Keratinocyte (primary cell): Measurements from ENCODE around the gene RTKN2. TPM values are rescaled to one million over a fixed set of nuclear protein-coding genes. Genes with fewer than 3 reads are reported as not detected.

Source experiments
- DNase-seq: peaks from one replicate; pipeline ENCODE4 v3.0.0-alpha.2; 2011; ENCODE audit warnings: low read depth, missing footprints, low spot score
- FAIRE-seq: peaks from 2 replicates; lab custom pipeline; 2011; peaks lifted over from hg19 to GRCh38; lab: Jason Lieb, UNC
- H2AFZ ChIP-seq: 2 replicates; pipeline ENCODE4 v1.6.0; 2012; ENCODE audit warnings: low read length, control low read depth, inconsistent platforms; ENCODE audit not compliant: control insufficient read depth
- H3K27ac ChIP-seq: 2 replicates; pipeline ENCODE4 v1.5.1; 2011; ENCODE audit warnings: low read length; ENCODE audit not compliant: control insufficient read depth, insufficient read depth
- H3K27me3 ChIP-seq: 3 replicates; pipeline ENCODE4 v1.6.0; 2011; ENCODE audit warnings: low read length; ENCODE audit not compliant: control insufficient read depth, insufficient read depth; ENCODE audit errors: extremely low read depth
- H3K36me3 ChIP-seq, 2 experiments: 2 replicates in 1 of 2; 3 replicates in 1 of 2; pipeline ENCODE4 v1.5.1; 2011; ENCODE audit warnings: low read length in 2 of 2, mild to moderate bottlenecking in 1 of 2; ENCODE audit not compliant: control insufficient read depth in 2 of 2, insufficient read depth in 2 of 2; ENCODE audit errors: extremely low read depth in 1 of 2
- H3K4me1 ChIP-seq: 3 replicates; pipeline ENCODE4 v1.5.1; 2011; ENCODE audit warnings: low read length; ENCODE audit not compliant: control insufficient read depth, insufficient read depth; ENCODE audit errors: extremely low read depth
- H3K4me2 ChIP-seq: 3 replicates; pipeline ENCODE4 v1.6.0; 2011; ENCODE audit warnings: low read depth, low read length; ENCODE audit not compliant: control insufficient read depth, insufficient read depth; ENCODE audit errors: extremely low read depth
- H3K4me3 ChIP-seq, 3 experiments: fragments of 200-600 bp in 1 of 3; sonication (generic) in 1 of 3; 2 replicates in 2 of 3; 3 replicates in 1 of 3; pipeline ENCODE4 v1.5.1; 2011 to 2016; ENCODE audit warnings: low read length in 3 of 3, mild to moderate bottlenecking in 3 of 3, control low read depth in 2 of 3, inconsistent platforms in 1 of 3, low read depth in 1 of 3, mixed read lengths in 1 of 3, mixed run types in 1 of 3, moderate library complexity in 1 of 3; ENCODE audit not compliant: control insufficient read depth in 2 of 3, insufficient read depth in 2 of 3; ENCODE audit errors: extremely low read depth in 1 of 3
- H3K79me2 ChIP-seq: 2 replicates; pipeline ENCODE4 v1.6.0; 2012; ENCODE audit warnings: low read length; ENCODE audit not compliant: control insufficient read depth, insufficient read depth
- H3K9ac ChIP-seq: 3 replicates; pipeline ENCODE4 v1.6.0; 2011; ENCODE audit warnings: low read length; ENCODE audit not compliant: control insufficient read depth, insufficient read depth; ENCODE audit errors: extremely low read depth
- H3K9me1 ChIP-seq: 3 replicates; pipeline ENCODE4 v1.6.0; 2011; ENCODE audit warnings: low read length; ENCODE audit not compliant: control insufficient read depth, insufficient read depth; ENCODE audit errors: extremely low read depth
- H3K9me3 ChIP-seq: 2 replicates; pipeline ENCODE4 v1.5.1; 2012; ENCODE audit warnings: low read depth, low read length; ENCODE audit not compliant: control insufficient read depth
- H4K20me1 ChIP-seq: 3 replicates; pipeline ENCODE4 v1.6.0; 2011; ENCODE audit warnings: low read length; ENCODE audit not compliant: control insufficient read depth, insufficient read depth; ENCODE audit errors: extremely low read depth
- EZH2 ChIP-seq: IDR thresholded peaks from one replicate; pipeline ENCODE4 v1.6.1; 2012; ENCODE audit warnings: inconsistent platforms, mild to moderate bottlenecking, low read length, moderate library complexity
- dilution Hi-C: fragments of 300-500 bp; cut with MboI; formaldehyde crosslinking; loops from one replicate; pipeline ENCODE4 v1.7.0; 2020; ENCODE audit warnings: low sequenced_read_pairs; ENCODE audit not compliant: extremely low pct_ligation_motif_present
- polyA plus RNA-seq, 5 experiments: library from polyadenylated mRNA; depleted of rRNA in 3 of 5; stranded (reverse) in 3 of 5; stranded (forward) in 1 of 5; unstranded in 1 of 5; fragments of >200 nt; gene quantifications; 1 replicate in 1 of 5; 2 replicates in 3 of 5; 3 replicates in 1 of 5; pipeline versions ENCODE4 v1.2.1 to v1.2.3, GENCODE V29; 2011 to 2012; ENCODE audit warnings: missing spikeins in 2 of 5, low read depth in 1 of 5, low replicate concordance in 1 of 5
- TF ChIP-seq, protein P1 (sequence below), 3 experiments: IDR thresholded peaks in 1 of 3; conservative IDR thresholded peaks in 1 of 3; optimal IDR thresholded peaks in 1 of 3; 2 replicates in 2 of 3; 3 replicates in 1 of 3; pipeline versions ENCODE3 to v1.5.1; 2011; ENCODE audit warnings: low read length in 3 of 3, mild to moderate bottlenecking in 3 of 3, moderate library complexity in 2 of 3, control low read depth in 1 of 3, inconsistent platforms in 1 of 3; ENCODE audit not compliant: insufficient read depth in 2 of 3; ENCODE audit errors: extremely low read depth in 1 of 3

The RTKN2 gene
- polyA plus RNA-seq, 1 donor (not counting 4 experiments of a cell fraction or from before 2014, with no cell fraction given), result 3.2 TPM

- no peaks in the 10 kb centered on the region for H3K79me2 ChIP-seq
- FAIRE-seq (peak; percentile 100), DNase-seq (peak; percentile 89)
- H3K4me2 ChIP-seq, result no peak overlapping the region
- TF ChIP-seq, protein P1, sequence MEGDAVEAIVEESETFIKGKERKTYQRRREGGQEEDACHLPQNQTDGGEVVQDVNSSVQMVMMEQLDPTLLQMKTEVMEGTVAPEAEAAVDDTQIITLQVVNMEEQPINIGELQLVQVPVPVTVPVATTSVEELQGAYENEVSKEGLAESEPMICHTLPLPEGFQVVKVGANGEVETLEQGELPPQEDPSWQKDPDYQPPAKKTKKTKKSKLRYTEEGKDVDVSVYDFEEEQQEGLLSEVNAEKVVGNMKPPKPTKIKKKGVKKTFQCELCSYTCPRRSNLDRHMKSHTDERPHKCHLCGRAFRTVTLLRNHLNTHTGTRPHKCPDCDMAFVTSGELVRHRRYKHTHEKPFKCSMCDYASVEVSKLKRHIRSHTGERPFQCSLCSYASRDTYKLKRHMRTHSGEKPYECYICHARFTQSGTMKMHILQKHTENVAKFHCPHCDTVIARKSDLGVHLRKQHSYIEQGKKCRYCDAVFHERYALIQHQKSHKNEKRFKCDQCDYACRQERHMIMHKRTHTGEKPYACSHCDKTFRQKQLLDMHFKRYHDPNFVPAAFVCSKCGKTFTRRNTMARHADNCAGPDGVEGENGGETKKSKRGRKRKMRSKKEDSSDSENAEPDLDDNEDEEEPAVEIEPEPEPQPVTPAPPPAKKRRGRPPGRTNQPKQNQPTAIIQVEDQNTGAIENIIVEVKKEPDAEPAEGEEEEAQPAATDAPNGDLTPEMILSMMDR (optimal IDR thresholded peaks at IDR 0.05 in 1 of 3, IDR thresholded peaks at IDR 0.05 in 1 of 3, conservative IDR thresholded peaks at IDR 0.05 in 1 of 3; ENCODE audit: extremely low read depth in 1 of 3, insufficient read depth in 2 of 3, low read length in 3 of 3), result no peak
- no peak for TF ChIP-seq EZH2
- H3K27ac ChIP-seq, result peak overlapping the region; percentile 55
- dilution Hi-C loops, result no loop called here
- no peaks in the 10 kb centered on the region for H3K27me3 ChIP-seq
- H4K20me1 ChIP-seq, result no peaks in the 10 kb centered on the region
- H3K4me1 ChIP-seq, result peaks cover 3% of the 10 kb centered on the region
- no peaks in the 10 kb centered on the region for H3K36me3 ChIP-seq
- no peak overlapping the region for H3K4me3 ChIP-seq
- no peaks in the 10 kb centered on the region for H3K9me1 ChIP-seq
- no peaks in the 10 kb centered on the region for H3K9me3 ChIP-seq
- H3K9ac ChIP-seq, result no peak overlapping the region
- H2AFZ ChIP-seq, result no peak overlapping the region
Measured at GRCh38 chr10:62250594-62251198, 17.9 kb downstream of the RTKN2 start.

GRCh38 chr10:62249957-62250356 is 18.7 kb downstream of the RTKN2 start:
- Histone ChIP-seq H3K27ac (peak overlapping the region; percentile 52), H3K4me3 (no peak overlapping the region), H3K9ac (no peak overlapping the region), H3K4me2 (no peak overlapping the region), H3K27me3 (no peaks in the 10 kb centered on the region), H3K79me2 (no peaks in the 10 kb centered on the region), H4K20me1 (no peaks in the 10 kb centered on the region), H3K4me1 (peaks cover 7% of the 10 kb centered on the region), H3K9me3 (no peaks in the 10 kb centered on the region), H3K36me3 (no peaks in the 10 kb centered on the region), H3K9me1 (no peaks in the 10 kb centered on the region), H2AFZ (no peak overlapping the region)
- DNase-seq (no peak), FAIRE-seq (peak; percentile 84)
- TF ChIP-seq, protein P1 (optimal IDR thresholded peaks at IDR 0.05 in 1 of 3, IDR thresholded peaks at IDR 0.05 in 1 of 3, conservative IDR thresholded peaks at IDR 0.05 in 1 of 3; ENCODE audit: extremely low read depth in 1 of 3, insufficient read depth in 2 of 3, low read length in 3 of 3), result no peak
- no peak for TF ChIP-seq EZH2
- dilution Hi-C loops, result no loop called here
